Lower lobe of right lung (tissue), 2 donors: Measurements from ENCODE around the gene APLF. TPM values are rescaled to one million over a fixed set of nuclear protein-coding genes. Genes with fewer than 3 reads are reported as not detected.
"Not testable (repeated sequence)": the region's sequence is repeated elsewhere in the genome, so short reads cannot be mapped to it uniquely, and the experiment has no call there.

Experiments used
- ATAC-seq, 2 donors: fragments of 200-7000 bp; cut with Tn5 transposase; one replicate each; pipeline ENCODE4 v1.9.1; 2020 to 2022; ENCODE audit warnings: mild to moderate bottlenecking in 2 of 2, moderate library complexity in 2 of 2
- DNase-seq: peaks from one replicate; pipeline ENCODE4 v3.0.0-alpha.2; 2020
- H3K27ac ChIP-seq: fragments of 200-600 bp; one replicate; pipeline ENCODE4 v1.8.0; 2022
- H3K27me3 ChIP-seq: fragments of 200-600 bp; one replicate; pipeline ENCODE4 v1.8.0; 2022; ENCODE audit warnings: low read depth
- H3K36me3 ChIP-seq: fragments of 200-600 bp; one replicate; pipeline ENCODE4 v1.8.0; 2022; ENCODE audit warnings: mild to moderate bottlenecking
- H3K4me1 ChIP-seq: fragments of 200-600 bp; one replicate; pipeline ENCODE4 v1.8.0; 2022
- H3K4me3 ChIP-seq: fragments of 200-600 bp; one replicate; pipeline ENCODE4 v1.8.0; 2022; ENCODE audit warnings: mild to moderate bottlenecking
- H3K9me3 ChIP-seq: fragments of 200-600 bp; one replicate; pipeline ENCODE4 v1.8.0; 2022
- intact Hi-C: fragments of 100-400 bp; cut with DNase I; formaldehyde crosslinking; loops from one replicate; pipeline ENCODE4 v1.11.0; 2022
- total RNA-seq: library from RNA; stranded (reverse); fragmentation: NEBNext Ultra II Directional; extraction: Animal tissue kit (Norgen Biotek cat#: 25700); gene quantifications from one replicate; pipeline ENCODE4 v1.2.1, GENCODE V29; 2021
- TF ChIP-seq, protein P1 (sequence below): fragments of 200-600 bp; IDR thresholded peaks from one replicate; pipeline ENCODE4 v1.8.0; 2022; ENCODE audit warnings: antibody characterized with exemption, mild to moderate bottlenecking
- donor health status: DM: no; HTN: yes; CAD: no; lungs with severe emphysema.

Gene APLF
- total RNA-seq, 1 donor from 2014 or later, result 5.8 TPM

- Histone ChIP-seq H3K4me3 (no peak overlapping the region), H3K9me3 (no peaks in the 10 kb centered on the region), H3K4me1 (no peaks in the 10 kb centered on the region), H3K27ac (no peak overlapping the region), H3K27me3 (no peaks in the 10 kb centered on the region), H3K36me3 (no peaks in the 10 kb centered on the region)
- DNase-seq (no peak), ATAC-seq (no peak)
- intact Hi-C loops, result no loop called here
- TF ChIP-seq, protein P1, sequence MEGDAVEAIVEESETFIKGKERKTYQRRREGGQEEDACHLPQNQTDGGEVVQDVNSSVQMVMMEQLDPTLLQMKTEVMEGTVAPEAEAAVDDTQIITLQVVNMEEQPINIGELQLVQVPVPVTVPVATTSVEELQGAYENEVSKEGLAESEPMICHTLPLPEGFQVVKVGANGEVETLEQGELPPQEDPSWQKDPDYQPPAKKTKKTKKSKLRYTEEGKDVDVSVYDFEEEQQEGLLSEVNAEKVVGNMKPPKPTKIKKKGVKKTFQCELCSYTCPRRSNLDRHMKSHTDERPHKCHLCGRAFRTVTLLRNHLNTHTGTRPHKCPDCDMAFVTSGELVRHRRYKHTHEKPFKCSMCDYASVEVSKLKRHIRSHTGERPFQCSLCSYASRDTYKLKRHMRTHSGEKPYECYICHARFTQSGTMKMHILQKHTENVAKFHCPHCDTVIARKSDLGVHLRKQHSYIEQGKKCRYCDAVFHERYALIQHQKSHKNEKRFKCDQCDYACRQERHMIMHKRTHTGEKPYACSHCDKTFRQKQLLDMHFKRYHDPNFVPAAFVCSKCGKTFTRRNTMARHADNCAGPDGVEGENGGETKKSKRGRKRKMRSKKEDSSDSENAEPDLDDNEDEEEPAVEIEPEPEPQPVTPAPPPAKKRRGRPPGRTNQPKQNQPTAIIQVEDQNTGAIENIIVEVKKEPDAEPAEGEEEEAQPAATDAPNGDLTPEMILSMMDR, result no peak
These were observed 53.7 kb downstream of the APLF start for GRCh38 chr2:68521037-68521436.

GRCh38 chr2:68526943-68527342 lies 59.6 kb downstream of the APLF start:
- DNase-seq, H3K27ac ChIP-seq, H3K27me3 ChIP-seq, H3K9me3 ChIP-seq, intact Hi-C loops, H3K4me1 ChIP-seq, H3K36me3 ChIP-seq, ATAC-seq, H3K4me3 ChIP-seq: not testable (repeated sequence)

GRCh38 chr2:68527343-68528081 lies 60.1 kb downstream of the APLF start:
- H3K27me3 ChIP-seq, H3K4me1 ChIP-seq, intact Hi-C loops, DNase-seq, H3K4me3 ChIP-seq, ATAC-seq, H3K36me3 ChIP-seq, H3K27ac ChIP-seq, H3K9me3 ChIP-seq: not testable (repeated sequence)

DNA sequence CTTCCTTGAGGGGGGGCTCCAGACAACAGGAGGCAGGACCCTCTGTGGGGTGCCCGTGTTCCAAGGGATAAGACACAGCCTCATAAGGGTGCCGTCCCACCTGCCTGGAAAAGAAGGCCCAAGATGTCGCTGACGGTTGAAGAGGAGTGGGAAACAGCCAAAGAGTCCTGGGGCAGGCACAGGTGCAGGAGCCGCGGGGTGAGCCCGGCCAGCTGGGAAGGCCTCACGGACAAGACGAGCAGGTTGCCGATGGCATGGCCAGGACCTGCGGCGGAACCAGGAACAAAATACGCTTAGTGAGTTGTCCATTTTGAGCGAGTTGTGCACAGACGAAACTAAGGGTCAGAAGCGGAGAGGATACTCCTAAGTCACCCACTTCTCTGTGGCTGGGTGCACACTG lies 61.8 kb downstream of the APLF start:
- H3K36me3 ChIP-seq, H3K27ac ChIP-seq, DNase-seq, H3K27me3 ChIP-seq, H3K4me1 ChIP-seq, H3K4me3 ChIP-seq, ATAC-seq, H3K9me3 ChIP-seq, intact Hi-C loops: not testable (repeated sequence)

DNA sequence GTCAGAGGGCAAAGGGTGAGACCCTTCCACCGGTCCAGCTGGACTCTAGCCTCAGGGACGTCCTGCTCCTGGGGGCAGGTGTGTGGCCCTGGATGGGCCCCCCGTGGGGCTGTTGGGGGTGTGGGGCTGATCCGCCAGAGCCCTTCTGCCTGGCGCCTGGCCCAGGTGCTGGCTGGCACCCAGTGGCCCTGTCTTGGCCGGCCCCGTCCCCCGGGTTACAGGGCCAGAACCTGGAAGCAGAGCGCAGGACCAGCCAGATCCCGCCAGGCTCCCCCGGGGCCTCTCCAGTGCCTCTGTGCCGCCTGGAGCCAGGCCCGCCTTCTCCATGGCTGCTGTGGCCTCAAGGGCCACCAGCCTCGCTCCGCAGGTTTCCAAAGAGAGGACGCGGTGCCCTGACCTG lies 62.3 kb downstream of the APLF start:
- intact Hi-C loops, DNase-seq, H3K27ac ChIP-seq: not testable (repeated sequence)

GRCh38 chr2:68536000-68536399 lies 68.6 kb downstream of the APLF start:
- no peak overlapping the region for H3K27ac ChIP-seq
- H3K36me3 ChIP-seq, result no peaks in the 10 kb centered on the region
- intact Hi-C loops, result no loop called here
- no peaks in the 10 kb centered on the region for H3K27me3 ChIP-seq
- no peak overlapping the region for H3K4me3 ChIP-seq
- H3K4me1 ChIP-seq, result no peaks in the 10 kb centered on the region
- H3K9me3 ChIP-seq, result no peaks in the 10 kb centered on the region
- TF ChIP-seq, protein P1, result no peak
- ATAC-seq (no peak), DNase-seq (no peak)

More for the DNA sequence above, 62.3 kb downstream of the APLF start:
- H3K4me1 ChIP-seq, H3K9me3 ChIP-seq, H3K27me3 ChIP-seq, ATAC-seq, H3K4me3 ChIP-seq, H3K36me3 ChIP-seq: not testable (repeated sequence)

GRCh38 chr2:68537011-68537410 lies 69.6 kb downstream of the APLF start:
- Histone ChIP-seq H3K36me3 (no peaks in the 10 kb centered on the region), H3K27ac (no peak overlapping the region), H3K4me3 (no peak overlapping the region), H3K9me3 (no peaks in the 10 kb centered on the region), H3K27me3 (no peaks in the 10 kb centered on the region), H3K4me1 (no peaks in the 10 kb centered on the region)
- ATAC-seq, result no peak
- TF ChIP-seq, protein P1, result no peak
- intact Hi-C loops, result no loop called here
- DNase-seq, result no peak
